ENCODE data around the gene INHBE.
A peak's percentile ranks its signal among the peaks of the same experiment; 100 is the strongest.

Gene INHBE

DNA sequence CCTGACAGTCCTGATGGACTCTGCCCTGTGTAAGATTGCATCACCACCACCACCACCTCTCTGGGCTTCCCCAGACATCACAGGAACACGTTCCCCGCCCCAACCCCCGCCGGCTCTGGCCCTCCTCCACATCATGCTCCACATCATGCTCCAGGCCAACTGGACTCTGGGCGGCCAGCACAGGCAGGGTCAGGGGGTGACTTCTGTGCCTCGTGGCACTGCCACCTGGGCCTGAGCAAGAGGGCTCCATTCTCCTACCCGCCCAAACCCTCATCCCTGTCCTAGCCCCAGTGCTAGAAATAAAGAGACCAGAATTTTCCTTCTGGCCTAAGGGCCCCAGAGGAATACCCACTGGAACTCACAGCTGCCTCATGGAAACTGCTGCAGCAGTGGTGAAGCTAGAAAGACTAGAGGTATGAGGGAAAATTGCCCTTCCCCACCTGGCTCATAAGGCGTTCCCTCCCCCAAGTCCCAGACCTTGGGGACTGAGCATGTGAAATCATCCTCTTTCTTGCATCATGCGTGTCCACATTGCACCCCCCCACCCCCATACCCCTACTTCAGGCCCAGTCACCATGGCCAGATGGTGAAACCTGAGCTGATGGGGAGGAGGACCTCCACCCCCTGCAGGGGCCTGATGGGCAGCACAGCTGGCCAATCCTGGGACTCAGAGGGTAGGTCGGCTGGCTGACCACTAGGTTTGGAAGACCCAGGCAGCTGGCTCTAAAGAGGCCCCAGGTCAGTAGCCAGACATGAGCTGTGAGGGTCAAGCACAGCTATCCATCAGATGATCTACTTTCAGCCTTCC, at the start of gene INHBE (continued):
- TF ChIP-seq, protein P1, sequence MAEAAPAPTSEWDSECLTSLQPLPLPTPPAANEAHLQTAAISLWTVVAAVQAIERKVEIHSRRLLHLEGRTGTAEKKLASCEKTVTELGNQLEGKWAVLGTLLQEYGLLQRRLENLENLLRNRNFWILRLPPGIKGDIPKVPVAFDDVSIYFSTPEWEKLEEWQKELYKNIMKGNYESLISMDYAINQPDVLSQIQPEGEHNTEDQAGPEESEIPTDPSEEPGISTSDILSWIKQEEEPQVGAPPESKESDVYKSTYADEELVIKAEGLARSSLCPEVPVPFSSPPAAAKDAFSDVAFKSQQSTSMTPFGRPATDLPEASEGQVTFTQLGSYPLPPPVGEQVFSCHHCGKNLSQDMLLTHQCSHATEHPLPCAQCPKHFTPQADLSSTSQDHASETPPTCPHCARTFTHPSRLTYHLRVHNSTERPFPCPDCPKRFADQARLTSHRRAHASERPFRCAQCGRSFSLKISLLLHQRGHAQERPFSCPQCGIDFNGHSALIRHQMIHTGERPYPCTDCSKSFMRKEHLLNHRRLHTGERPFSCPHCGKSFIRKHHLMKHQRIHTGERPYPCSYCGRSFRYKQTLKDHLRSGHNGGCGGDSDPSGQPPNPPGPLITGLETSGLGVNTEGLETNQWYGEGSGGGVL (tag by site-specific recombination; IDR thresholded peaks at IDR 0.05): peak; percentile 86
- TF ChIP-seq SP3 (tag by site-specific recombination; IDR thresholded peaks at IDR 0.05) (peak; percentile 76), MZF1 (tag by site-specific recombination; IDR thresholded peaks at IDR 0.05; ENCODE audit: borderline replicate concordance) (peak; percentile 53; the same call in 1 of the 2 replicates), ZNF837 (tag by site-specific recombination; IDR thresholded peaks at IDR 0.05) (no peak), ZNF843 (tag by site-specific recombination; IDR thresholded peaks at IDR 0.05) (0 out of 2 replicates have a peak, but pooled peaks have one; percentile 30), ZNF416 (tag by site-specific recombination; IDR thresholded peaks at IDR 0.05) (no peak), ZNF350 (tag by site-specific recombination; IDR thresholded peaks at IDR 0.05) (no peak), ZNF394 (tag by site-specific recombination; IDR thresholded peaks at IDR 0.05; ENCODE audit: borderline replicate concordance) (peak; percentile 47), ZBTB17 (tag by site-specific recombination; IDR thresholded peaks at IDR 0.05) (peak; percentile 68), ZNF169 (tag by site-specific recombination; IDR thresholded peaks at IDR 0.05) (no peak), ZBTB20 (tag by site-specific recombination; IDR thresholded peaks at IDR 0.05) (peak; percentile 35; the same call in 1 of the 2 replicates), ZNF366 (tag by site-specific recombination; conservative IDR thresholded peaks at IDR 0.05) (peak; percentile 82), ZBTB48 (tag by site-specific recombination; IDR thresholded peaks at IDR 0.05) (peak; percentile 63), ZNF76 (tag by site-specific recombination; IDR thresholded peaks at IDR 0.05; ENCODE audit: borderline replicate concordance, low read depth) (peak; percentile 32; the same call in 1 of the 2 replicates), ZSCAN23 (tag by site-specific recombination; IDR thresholded peaks at IDR 0.05) (0 out of 2 replicates have a peak, but pooled peaks have one; percentile 14), ZNF521 (tag by site-specific recombination; IDR thresholded peaks at IDR 0.05) (no peak), TRIM28 (IDR thresholded peaks at IDR 0.05; ENCODE audit: borderline replicate concordance, low read length) (no peak), ZNF610 (tag by site-specific recombination; IDR thresholded peaks at IDR 0.05; ENCODE audit: borderline replicate concordance) (peak; percentile 75; the same call in 1 of the 2 replicates), ZFP69B (tag by site-specific recombination; IDR thresholded peaks at IDR 0.05) (peak; percentile 19)
- TF ChIP-seq, protein P2, sequence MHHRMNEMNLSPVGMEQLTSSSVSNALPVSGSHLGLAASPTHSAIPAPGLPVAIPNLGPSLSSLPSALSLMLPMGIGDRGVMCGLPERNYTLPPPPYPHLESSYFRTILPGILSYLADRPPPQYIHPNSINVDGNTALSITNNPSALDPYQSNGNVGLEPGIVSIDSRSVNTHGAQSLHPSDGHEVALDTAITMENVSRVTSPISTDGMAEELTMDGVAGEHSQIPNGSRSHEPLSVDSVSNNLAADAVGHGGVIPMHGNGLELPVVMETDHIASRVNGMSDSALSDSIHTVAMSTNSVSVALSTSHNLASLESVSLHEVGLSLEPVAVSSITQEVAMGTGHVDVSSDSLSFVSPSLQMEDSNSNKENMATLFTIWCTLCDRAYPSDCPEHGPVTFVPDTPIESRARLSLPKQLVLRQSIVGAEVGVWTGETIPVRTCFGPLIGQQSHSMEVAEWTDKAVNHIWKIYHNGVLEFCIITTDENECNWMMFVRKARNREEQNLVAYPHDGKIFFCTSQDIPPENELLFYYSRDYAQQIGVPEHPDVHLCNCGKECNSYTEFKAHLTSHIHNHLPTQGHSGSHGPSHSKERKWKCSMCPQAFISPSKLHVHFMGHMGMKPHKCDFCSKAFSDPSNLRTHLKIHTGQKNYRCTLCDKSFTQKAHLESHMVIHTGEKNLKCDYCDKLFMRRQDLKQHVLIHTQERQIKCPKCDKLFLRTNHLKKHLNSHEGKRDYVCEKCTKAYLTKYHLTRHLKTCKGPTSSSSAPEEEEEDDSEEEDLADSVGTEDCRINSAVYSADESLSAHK (tag by site-specific recombination; IDR thresholded peaks at IDR 0.05): peak; percentile 33; the same call in 1 of the 2 replicates
- TF ChIP-seq, protein P3, sequence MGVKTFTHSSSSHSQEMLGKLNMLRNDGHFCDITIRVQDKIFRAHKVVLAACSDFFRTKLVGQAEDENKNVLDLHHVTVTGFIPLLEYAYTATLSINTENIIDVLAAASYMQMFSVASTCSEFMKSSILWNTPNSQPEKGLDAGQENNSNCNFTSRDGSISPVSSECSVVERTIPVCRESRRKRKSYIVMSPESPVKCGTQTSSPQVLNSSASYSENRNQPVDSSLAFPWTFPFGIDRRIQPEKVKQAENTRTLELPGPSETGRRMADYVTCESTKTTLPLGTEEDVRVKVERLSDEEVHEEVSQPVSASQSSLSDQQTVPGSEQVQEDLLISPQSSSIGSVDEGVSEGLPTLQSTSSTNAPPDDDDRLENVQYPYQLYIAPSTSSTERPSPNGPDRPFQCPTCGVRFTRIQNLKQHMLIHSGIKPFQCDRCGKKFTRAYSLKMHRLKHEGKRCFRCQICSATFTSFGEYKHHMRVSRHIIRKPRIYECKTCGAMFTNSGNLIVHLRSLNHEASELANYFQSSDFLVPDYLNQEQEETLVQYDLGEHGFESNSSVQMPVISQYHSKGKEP (tag by site-specific recombination; IDR thresholded peaks at IDR 0.05): peak; percentile 82
- TF ChIP-seq, protein P4, sequence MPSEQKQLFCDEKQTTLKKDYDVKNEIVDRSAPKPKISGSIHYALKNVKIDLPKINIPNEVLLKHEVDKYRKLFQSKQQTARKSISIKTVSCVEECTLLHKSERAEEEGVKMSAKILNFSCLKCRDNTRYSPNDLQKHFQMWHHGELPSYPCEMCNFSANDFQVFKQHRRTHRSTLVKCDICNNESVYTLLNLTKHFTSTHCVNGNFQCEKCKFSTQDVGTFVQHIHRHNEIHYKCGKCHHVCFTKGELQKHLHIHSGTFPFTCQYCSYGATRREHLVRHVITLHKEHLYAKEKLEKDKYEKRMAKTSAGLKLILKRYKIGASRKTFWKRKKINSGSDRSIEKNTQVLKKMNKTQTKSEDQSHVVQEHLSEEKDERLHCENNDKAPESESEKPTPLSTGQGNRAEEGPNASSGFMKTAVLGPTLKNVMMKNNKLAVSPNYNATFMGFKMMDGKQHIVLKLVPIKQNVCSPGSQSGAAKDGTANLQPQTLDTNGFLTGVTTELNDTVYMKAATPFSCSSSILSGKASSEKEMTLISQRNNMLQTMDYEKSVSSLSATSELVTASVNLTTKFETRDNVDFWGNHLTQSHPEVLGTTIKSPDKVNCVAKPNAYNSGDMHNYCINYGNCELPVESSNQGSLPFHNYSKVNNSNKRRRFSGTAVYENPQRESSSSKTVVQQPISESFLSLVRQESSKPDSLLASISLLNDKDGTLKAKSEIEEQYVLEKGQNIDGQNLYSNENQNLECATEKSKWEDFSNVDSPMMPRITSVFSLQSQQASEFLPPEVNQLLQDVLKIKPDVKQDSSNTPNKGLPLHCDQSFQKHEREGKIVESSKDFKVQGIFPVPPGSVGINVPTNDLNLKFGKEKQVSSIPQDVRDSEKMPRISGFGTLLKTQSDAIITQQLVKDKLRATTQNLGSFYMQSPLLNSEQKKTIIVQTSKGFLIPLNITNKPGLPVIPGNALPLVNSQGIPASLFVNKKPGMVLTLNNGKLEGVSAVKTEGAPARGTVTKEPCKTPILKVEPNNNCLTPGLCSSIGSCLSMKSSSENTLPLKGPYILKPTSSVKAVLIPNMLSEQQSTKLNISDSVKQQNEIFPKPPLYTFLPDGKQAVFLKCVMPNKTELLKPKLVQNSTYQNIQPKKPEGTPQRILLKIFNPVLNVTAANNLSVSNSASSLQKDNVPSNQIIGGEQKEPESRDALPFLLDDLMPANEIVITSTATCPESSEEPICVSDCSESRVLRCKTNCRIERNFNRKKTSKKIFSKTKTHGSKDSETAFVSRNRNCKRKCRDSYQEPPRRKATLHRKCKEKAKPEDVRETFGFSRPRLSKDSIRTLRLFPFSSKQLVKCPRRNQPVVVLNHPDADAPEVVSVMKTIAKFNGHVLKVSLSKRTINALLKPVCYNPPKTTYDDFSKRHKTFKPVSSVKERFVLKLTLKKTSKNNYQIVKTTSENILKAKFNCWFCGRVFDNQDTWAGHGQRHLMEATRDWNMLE (tag by site-specific recombination; conservative IDR thresholded peaks at IDR 0.05; ENCODE audit: low read depth): 0 out of 2 replicates have a peak, but pooled peaks have one; percentile 21
- TF ChIP-seq, protein P5, sequence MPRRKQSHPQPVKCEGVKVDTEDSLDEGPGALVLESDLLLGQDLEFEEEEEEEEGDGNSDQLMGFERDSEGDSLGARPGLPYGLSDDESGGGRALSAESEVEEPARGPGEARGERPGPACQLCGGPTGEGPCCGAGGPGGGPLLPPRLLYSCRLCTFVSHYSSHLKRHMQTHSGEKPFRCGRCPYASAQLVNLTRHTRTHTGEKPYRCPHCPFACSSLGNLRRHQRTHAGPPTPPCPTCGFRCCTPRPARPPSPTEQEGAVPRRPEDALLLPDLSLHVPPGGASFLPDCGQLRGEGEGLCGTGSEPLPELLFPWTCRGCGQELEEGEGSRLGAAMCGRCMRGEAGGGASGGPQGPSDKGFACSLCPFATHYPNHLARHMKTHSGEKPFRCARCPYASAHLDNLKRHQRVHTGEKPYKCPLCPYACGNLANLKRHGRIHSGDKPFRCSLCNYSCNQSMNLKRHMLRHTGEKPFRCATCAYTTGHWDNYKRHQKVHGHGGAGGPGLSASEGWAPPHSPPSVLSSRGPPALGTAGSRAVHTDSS (tag by site-specific recombination; IDR thresholded peaks at IDR 0.05): peak; percentile 16; the same call in 1 of the 2 replicates

Measured in HEK293 (cell line).